HG02840 (cell line): ENCODE data around the gene CHP1.
A peak's percentile ranks its signal among the peaks of the same experiment; 100 is the strongest.
"Not testable (repeated sequence)": the region's sequence is repeated elsewhere in the genome, so short reads cannot be mapped to it uniquely, and the experiment has no call there.

Source experiments
- ATAC-seq: cut with Tn5 transposase; IDR thresholded peaks from one replicate; pipeline ENCODE4 v1.9.1; 2021; ENCODE audit warnings: mild to moderate bottlenecking, moderate library complexity, moderate number of reproducible peaks; ENCODE audit not compliant: unreplicated experiment, low FRiP score

CHP1 gene

GRCh38 chr15:41230650-41231421 is at the start of gene CHP1, which contains the start of gene EXD1:
CHP1 (plus strand) TSS chr15:41231268; CDS start chr15:41231383, 115 bp downstream.
EXD1 (minus strand) TSS chr15:41230757; CDS start chr15:41226575, 4,182 bp downstream.
- peak; percentile 94 for ATAC-seq

- no peak for ATAC-seq
These were observed 48.8 kb upstream of the CHP1 start for GRCh38 chr15:41182266-41182665.

GRCh38 chr15:41183581-41183980 is 47.5 kb upstream of the CHP1 start:
- no peak for ATAC-seq

GRCh38 chr15:41194444-41194843 is 36.6 kb upstream of the CHP1 start:
- no peak for ATAC-seq

GRCh38 chr15:41199470-41199869 is 31.6 kb upstream of the CHP1 start:
- ATAC-seq: no peak

- ATAC-seq: no peak
These were observed 27.7 kb upstream of the CHP1 start for GRCh38 chr15:41203395-41203794.

GRCh38 chr15:41205315-41205714 is 25.8 kb upstream of the CHP1 start:
- ATAC-seq: no peak

- ATAC-seq: no peak
These were observed 23.2 kb upstream of the CHP1 start for GRCh38 chr15:41207687-41208448.

- ATAC-seq: no peak
These were observed 15.4 kb upstream of the CHP1 start for GRCh38 chr15:41215708-41216107.

GRCh38 chr15:41218851-41219250 is 12.2 kb upstream of the CHP1 start:
- ATAC-seq: no peak

GRCh38 chr15:41219381-41219780 is 11.7 kb upstream of the CHP1 start:
- no peak for ATAC-seq

- no peak for ATAC-seq
These were observed 771 bp upstream of the CHP1 start for GRCh38 chr15:41230345-41230649.

GRCh38 chr15:41231422-41232226 is 556 bp downstream of the CHP1 start:
- ATAC-seq: peak; percentile 10

GRCh38 chr15:41233367-41233771 is 2.3 kb downstream of the CHP1 start:
- ATAC-seq: no peak

- not testable (repeated sequence) for ATAC-seq
These were observed 4.2 kb downstream of the CHP1 start for GRCh38 chr15:41235228-41235627.

- no peak for ATAC-seq
These were observed 4.9 kb downstream of the CHP1 start for GRCh38 chr15:41235929-41236328.

GRCh38 chr15:41238100-41238499 is 7.0 kb downstream of the CHP1 start:
- no peak for ATAC-seq

- ATAC-seq: no peak
These were observed 10.3 kb downstream of the CHP1 start for GRCh38 chr15:41241221-41241964.

- not testable (repeated sequence) for ATAC-seq
These were observed 19.7 kb downstream of the CHP1 start for GRCh38 chr15:41250745-41251144.

GRCh38 chr15:41251411-41251810 is 20.3 kb downstream of the CHP1 start:
- ATAC-seq: no peak
